OCI-LY7 (cell line): ENCODE results near the gene TBPL1.

Experiments used
- CTCF ChIP-seq: fragments of 200-600 bp; sonication (generic); conservative IDR thresholded peaks from 2 replicates; pipeline ENCODE4 v1.5.1; 2014; ENCODE audit warnings: mild to moderate bottlenecking, antibody characterized with exemption, low read length, moderate library complexity, mixed read lengths
- EZH2phosphoT487 ChIP-seq: fragments of 200-600 bp; sonication (generic); IDR thresholded peaks from 2 replicates; pipeline ENCODE4 v1.6.1; 2018; ENCODE audit warnings: low read depth, borderline replicate concordance, mild to moderate bottlenecking, mixed run types, antibody characterized with exemption, low read length, moderate library complexity, mixed read lengths

GRCh38 chr6:133973109-133973971 is 20.3 kb downstream of the TBPL1 start:
- TF ChIP-seq CTCF, result peak; percentile 97
- no peak for TF ChIP-seq EZH2phosphoT487
